GM18870 (cell line): Measurements from ENCODE around the gene RPF1.
"Not testable (repeated sequence)": the region's sequence is repeated elsewhere in the genome, so short reads cannot be mapped to it uniquely, and the experiment has no call there.

ENCODE experiments used
- ATAC-seq: cut with Tn5 transposase; IDR thresholded peaks from one replicate; pipeline ENCODE4 v1.9.1; 2021; ENCODE audit warnings: moderate library complexity; ENCODE audit not compliant: unreplicated experiment

The RPF1 gene

GRCh38 chr1:84492726-84493125 is 13.7 kb downstream of the RPF1 start:
- no peak for ATAC-seq

- ATAC-seq: no peak
These were observed 14.7 kb downstream of the RPF1 start for GRCh38 chr1:84493747-84494146.

- ATAC-seq: no peak
These were observed 17.4 kb downstream of the RPF1 start for GRCh38 chr1:84496498-84496897.

GRCh38 chr1:84497631-84498275 is 18.7 kb downstream of the RPF1 start:
- ATAC-seq: no peak

- ATAC-seq: no peak
These were observed 23.9 kb downstream of the RPF1 start for GRCh38 chr1:84502927-84503326.

- no peak for ATAC-seq
These were observed 25.8 kb downstream of the RPF1 start for GRCh38 chr1:84504580-84505492.

- peak; percentile 20 for ATAC-seq
These were observed 26.5 kb downstream of the RPF1 start for GRCh38 chr1:84505493-84506001.

- peak; percentile 72 for ATAC-seq
These were observed 27.1 kb downstream of the RPF1 start, which contains the start of the genes GNG5 and SPATA1 for GRCh38 chr1:84506002-84506728. Gene GNG5, minus strand, starts transcription at chr1:84506581. Its CDS starts 490 bp downstream, at chr1:84506091. Gene SPATA1, plus strand, starts transcription at chr1:84506386. Its CDS starts 9,974 bp downstream, at chr1:84516360.

GRCh38 chr1:84506729-84507453 is 27.8 kb downstream of the RPF1 start:
- no peak for ATAC-seq

GRCh38 chr1:84507887-84508286 is 28.8 kb downstream of the RPF1 start:
- not testable (repeated sequence) for ATAC-seq

- no peak for ATAC-seq
These were observed 29.4 kb downstream of the RPF1 start for GRCh38 chr1:84508510-84508909.

- ATAC-seq: no peak
These were observed 30.0 kb downstream of the RPF1 start for GRCh38 chr1:84509029-84509428.

- no peak for ATAC-seq
These were observed 31.1 kb downstream of the RPF1 start for GRCh38 chr1:84510165-84510564.

GRCh38 chr1:84510668-84511067 is 31.6 kb downstream of the RPF1 start:
- ATAC-seq: no peak

- no peak for ATAC-seq
These were observed 45.5 kb downstream of the RPF1 start for GRCh38 chr1:84524590-84524989.

GRCh38 chr1:84525779-84526178 is 46.7 kb downstream of the RPF1 start:
- ATAC-seq: no peak

GRCh38 chr1:84538599-84538998 is 59.5 kb downstream of the RPF1 start:
- ATAC-seq: peak; percentile 75

- no peak for ATAC-seq
These were observed 60.9 kb downstream of the RPF1 start for GRCh38 chr1:84539972-84540371.

- ATAC-seq: no peak
These were observed 61.7 kb downstream of the RPF1 start for GRCh38 chr1:84540759-84541158.

GRCh38 chr1:84541679-84542078 is 62.6 kb downstream of the RPF1 start:
- ATAC-seq: no peak
